CD4-positive, alpha-beta T cell treated with Interferon alpha-2 for 1 hour (primary cell): ENCODE data around the gene ZNF184.

Experiments used
- DNase-seq, 2 donors: peaks; one replicate each; pipeline ENCODE4 v3.0.0-alpha.2; 2020 to 2022

ZNF184 gene

GRCh38 chr6:27472617-27473400 is at the start of gene ZNF184:
ZNF184 (minus strand) TSS chr6:27473105; CDS start chr6:27472294, 811 bp downstream.
- peak; percentile 89 to 92 for DNase-seq

- peak; percentile 80 to 89 for DNase-seq
Measured at GRCh38 chr6:27518881-27519795, 46.2 kb upstream of the ZNF184 start.

- no peak for DNase-seq
Measured at GRCh38 chr6:27517928-27518787, 45.3 kb upstream of the ZNF184 start.

GRCh38 chr6:27517238-27517637 is 44.3 kb upstream of the ZNF184 start:
- DNase-seq, result no peak

- DNase-seq, result no peak
Measured at GRCh38 chr6:27514906-27515495, 42.1 kb upstream of the ZNF184 start.

GRCh38 chr6:27512525-27512924 is 39.6 kb upstream of the ZNF184 start:
- DNase-seq, result no peak

GRCh38 chr6:27507041-27507956 is 34.4 kb upstream of the ZNF184 start:
- DNase-seq, result no peak

GRCh38 chr6:27505209-27506027 is 32.5 kb upstream of the ZNF184 start:
- DNase-seq, result peak; percentile 60 to 80

- peak; percentile 84 to 91 for DNase-seq
Measured at GRCh38 chr6:27503436-27504030, 30.6 kb upstream of the ZNF184 start.

GRCh38 chr6:27502508-27503435 is 29.9 kb upstream of the ZNF184 start:
- peak; percentile 81 to 89 for DNase-seq

GRCh38 chr6:27501187-27501586 is 28.3 kb upstream of the ZNF184 start:
- no peak for DNase-seq

- DNase-seq, result no peak
Measured at GRCh38 chr6:27500177-27500576, 27.3 kb upstream of the ZNF184 start.

GRCh38 chr6:27495386-27496135 is 22.7 kb upstream of the ZNF184 start:
- DNase-seq, result peak; percentile 44 to 45

- no peak for DNase-seq
Measured at GRCh38 chr6:27494987-27495385, 22.1 kb upstream of the ZNF184 start.

GRCh38 chr6:27494103-27494502 is 21.2 kb upstream of the ZNF184 start:
- no peak for DNase-seq

GRCh38 chr6:27492631-27493190 is 19.8 kb upstream of the ZNF184 start:
- DNase-seq, result no peak

GRCh38 chr6:27479319-27480182 is 6.6 kb upstream of the ZNF184 start:
- peak; percentile 90 to 95 for DNase-seq
